HG03571 (cell line): ENCODE data around the gene KDM4C.
"Not testable (repeated sequence)": the region's sequence is repeated elsewhere in the genome, so short reads cannot be mapped to it uniquely, and the experiment has no call there.

ENCODE experiments used
- ATAC-seq: cut with Tn5 transposase; IDR thresholded peaks from one replicate; pipeline ENCODE4 v1.9.1; 2021; ENCODE audit not compliant: unreplicated experiment

KDM4C gene

DNA sequence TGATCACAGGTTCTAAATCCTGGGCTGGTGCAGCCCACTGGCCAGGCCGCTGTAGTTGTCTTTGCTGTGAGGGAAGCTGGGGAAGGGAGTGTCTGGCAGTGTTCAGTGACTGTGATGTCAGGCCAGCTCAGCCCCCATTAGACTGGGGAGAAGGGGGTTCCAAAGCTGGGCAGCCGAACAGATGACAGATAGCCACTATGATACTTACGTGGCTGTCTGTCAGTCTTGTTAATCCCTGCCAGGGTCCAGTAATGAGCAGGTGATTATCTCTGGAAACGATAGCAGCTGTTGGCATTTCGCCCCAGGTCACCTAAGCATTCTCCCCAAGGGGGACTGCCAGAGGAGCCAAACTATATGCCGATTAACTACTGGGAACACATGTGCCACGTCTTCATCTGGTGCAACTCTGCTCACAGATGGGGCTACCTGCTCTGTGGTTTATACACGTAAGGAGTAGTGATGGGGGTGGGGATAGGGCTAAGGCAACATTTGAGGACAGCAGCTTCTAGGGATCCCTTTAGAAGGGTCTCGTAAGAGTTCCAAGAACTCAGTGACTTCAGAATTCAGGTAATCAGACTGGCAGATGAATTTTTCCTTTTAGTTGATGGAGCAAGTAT lies 396.3 kb downstream of the KDM4C start:
- ATAC-seq, result no peak

DNA sequence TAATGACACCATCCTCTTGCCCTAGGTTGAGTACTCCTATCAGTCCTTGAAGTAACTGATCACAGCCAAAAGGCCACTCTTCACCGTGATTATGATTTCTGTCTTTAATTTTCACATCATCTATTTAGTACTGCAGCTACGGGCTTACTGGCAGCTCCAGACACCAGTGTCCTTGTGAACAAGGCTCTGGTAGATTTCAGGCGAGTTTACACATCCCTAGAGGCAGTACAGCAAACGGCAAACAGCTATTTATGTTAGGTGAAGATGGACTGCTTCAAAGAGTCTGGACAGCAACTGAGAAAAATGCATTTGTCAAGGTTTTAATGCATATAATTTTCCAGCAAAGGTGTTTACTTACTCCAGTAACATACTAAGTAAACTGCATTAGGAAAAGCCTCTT lies 396.9 kb downstream of the KDM4C start:
- no peak for ATAC-seq

DNA sequence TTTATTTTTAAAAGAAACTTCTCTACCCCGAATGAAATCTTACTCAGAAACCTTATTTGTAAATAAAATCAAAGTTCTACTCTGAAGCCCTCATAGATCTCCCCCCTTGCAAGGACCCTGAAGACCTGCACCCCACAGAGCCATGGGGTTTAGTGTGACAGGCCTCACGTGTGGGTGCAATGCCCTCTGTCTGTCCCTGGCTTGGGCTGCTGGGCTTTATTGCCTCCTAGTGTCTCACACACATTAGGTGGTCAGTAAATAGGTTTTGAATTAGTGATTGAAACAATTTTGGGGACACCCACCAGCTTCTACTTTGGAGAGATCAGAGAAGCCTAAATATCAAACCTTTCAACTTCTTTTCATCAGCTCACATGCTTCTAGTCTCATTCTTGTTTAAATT lies 403.7 kb downstream of the KDM4C start:
- no peak for ATAC-seq

DNA sequence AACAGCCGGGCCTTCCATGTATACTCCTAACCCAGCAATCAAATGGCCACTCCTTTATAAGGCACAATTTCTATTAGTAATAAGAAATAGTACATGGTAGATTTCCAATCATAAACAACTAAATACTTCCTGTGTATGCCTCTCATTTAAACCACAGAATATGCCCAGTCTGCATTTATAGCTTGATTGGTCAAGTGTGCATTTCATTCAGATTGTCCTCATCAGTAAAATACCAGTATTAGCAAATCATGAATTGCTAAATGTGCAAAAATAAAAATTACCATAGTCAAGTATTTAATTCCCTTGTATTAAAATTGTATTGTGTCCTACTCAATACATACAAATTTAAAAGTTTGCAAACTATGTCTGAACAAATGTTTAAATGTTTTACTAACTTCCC lies 406.2 kb downstream of the KDM4C start:
- ATAC-seq, result no peak

DNA sequence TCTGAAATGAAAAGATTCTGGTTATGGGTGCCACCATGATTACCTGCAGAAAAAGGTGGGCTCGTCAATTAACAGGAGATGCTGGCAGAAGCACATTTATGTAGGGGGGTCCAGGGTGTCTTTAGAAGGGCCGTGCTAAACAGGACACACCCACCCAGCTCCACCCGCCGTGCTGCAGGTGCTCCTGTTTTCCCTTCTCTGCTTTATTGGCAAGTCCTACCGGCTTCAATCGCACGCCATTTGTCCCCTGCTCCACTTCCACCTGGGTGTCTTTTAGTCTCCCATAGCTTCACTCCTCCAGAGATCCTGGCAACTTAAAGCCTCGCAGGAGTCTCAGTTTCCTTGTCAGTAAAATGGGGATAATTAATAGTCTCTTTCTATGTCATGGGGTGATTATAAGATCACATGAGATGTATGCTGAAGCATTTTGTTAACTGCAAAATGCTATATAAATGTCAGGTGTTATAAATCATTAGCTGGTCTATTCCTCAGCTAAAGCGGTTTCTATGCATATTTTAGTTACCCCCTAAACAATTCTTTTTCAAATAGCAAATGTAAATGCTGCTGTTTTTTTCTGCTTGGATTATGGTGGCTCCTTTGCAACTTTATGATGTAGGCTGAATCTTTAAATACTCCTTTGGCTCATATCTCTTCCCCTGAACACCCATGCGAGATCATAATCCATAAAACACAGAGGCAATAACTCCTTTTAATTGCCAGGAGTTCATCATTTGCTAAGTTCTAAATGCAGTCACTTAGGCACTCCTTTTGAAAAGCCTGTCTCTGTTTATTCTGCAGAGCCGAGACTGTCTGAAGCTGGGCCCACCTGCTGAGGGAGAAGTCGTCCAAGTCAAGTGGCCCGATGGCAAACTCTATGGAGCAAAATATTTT lies 406.9 kb downstream of the KDM4C start:
- ATAC-seq, result no peak

DNA sequence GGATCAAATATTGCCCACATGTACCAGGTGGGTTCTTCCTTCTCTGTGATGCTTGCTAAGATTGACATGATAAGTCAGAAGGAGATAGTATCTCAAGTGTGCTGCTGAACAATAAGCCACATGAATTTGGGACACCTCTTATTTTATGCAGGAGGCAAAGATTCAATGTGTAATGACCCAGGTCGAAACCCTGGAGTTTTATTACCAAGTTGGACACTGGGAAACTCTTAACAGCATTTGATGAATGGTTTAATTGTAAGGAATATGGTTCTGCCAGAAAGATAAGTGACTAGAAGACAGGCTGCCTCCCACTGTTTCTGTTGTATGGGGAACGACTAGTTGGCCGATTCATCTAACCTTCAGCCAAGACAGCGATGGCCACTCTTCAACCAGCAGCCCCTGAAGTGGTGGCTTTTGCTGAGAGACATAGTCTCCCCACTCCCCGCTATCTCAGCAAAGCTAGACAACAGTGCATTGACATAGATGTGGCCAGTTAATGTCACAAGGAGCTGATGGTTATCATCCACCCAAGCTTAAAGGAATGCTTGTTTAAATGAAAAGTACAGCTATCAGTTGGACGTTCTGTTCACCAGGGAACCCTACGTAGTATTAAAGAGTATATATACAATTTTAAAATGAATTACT lies 407.7 kb downstream of the KDM4C start:
- no peak for ATAC-seq

DNA sequence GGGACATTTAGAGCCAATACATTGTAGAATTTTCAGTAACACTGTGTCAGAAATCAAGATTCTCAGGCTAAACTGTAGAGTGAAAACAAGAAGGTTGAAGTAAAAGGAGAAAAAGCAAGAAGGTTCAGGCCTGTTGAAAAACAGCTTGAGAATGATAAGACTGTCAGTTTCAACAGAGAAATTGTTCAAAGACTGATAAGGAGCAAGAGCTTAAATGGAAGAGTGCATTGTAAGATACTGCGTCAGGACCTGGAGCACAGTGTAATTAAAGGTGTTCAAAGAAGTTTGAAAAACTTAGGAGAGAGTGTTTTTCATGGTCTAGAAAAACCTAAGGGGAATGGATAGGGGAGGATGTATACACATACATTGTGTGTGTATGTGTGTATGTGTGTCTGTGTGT lies 408.3 kb downstream of the KDM4C start:
- ATAC-seq, result no peak

DNA sequence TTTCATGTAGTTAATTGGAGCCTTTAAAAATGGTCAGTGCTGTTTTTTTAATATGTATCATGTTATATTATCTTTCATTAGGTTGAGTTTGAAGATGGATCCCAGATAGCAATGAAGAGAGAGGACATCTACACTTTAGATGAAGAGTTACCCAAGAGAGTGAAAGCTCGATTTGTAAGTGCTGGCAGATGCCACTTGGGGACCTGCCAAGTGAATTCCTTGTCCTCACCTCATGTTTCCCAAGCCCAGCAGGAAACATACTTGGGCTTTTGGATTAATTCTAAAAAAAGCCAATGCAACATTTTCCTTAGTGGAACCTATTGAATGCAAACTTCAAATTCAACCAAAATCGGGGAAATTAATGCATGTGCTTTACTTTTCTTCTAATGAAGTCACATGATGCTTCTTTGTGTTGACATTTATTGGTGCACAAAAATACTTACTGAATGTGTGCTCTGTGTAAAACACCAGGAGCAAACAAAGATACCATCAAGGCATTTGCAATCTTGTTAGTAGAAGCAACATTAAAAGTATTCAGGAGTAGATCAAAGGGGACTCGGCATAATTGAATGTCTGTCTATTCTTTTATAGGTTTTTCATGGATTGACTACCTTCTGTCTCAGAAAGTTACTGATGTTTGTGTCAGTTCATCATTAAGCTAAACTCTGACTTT lies 412.1 kb downstream of the KDM4C start:
- no peak for ATAC-seq

DNA sequence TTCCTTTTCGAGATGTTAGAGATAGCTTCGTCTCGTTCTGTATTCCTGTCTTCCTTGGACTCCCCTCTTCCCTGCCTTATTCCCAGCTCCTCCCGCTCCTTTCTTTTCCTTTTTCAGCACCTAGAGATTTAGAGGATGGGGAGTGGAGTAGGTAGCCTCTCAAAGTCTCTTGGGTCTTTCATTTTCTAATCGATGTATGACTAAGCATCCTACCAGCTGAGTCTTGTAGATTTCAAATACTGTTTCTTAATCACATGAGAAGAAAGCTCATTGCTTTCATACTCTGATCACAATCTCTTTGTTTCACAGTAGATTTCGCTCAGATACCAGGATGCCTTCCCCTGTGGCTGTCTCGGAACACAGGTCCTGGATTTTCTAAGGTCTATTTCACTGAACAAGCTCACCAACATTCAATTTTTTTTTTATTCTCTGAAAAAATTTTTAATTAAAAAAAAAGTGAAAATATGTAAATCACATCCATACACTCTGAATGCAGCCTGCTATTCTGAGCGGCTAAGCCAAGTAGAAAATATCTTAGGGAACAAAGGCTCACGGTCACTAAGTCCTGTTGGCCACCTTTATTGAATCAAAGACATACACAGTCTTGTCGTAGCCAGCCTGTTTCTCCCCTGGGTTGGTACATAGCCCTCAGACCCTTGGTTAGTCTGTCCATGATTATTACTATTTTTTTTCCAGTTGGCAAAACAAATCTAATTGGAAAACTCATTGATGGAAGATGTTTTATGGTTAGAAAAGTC lies 413.8 kb downstream of the KDM4C start:
- ATAC-seq, result no peak

DNA sequence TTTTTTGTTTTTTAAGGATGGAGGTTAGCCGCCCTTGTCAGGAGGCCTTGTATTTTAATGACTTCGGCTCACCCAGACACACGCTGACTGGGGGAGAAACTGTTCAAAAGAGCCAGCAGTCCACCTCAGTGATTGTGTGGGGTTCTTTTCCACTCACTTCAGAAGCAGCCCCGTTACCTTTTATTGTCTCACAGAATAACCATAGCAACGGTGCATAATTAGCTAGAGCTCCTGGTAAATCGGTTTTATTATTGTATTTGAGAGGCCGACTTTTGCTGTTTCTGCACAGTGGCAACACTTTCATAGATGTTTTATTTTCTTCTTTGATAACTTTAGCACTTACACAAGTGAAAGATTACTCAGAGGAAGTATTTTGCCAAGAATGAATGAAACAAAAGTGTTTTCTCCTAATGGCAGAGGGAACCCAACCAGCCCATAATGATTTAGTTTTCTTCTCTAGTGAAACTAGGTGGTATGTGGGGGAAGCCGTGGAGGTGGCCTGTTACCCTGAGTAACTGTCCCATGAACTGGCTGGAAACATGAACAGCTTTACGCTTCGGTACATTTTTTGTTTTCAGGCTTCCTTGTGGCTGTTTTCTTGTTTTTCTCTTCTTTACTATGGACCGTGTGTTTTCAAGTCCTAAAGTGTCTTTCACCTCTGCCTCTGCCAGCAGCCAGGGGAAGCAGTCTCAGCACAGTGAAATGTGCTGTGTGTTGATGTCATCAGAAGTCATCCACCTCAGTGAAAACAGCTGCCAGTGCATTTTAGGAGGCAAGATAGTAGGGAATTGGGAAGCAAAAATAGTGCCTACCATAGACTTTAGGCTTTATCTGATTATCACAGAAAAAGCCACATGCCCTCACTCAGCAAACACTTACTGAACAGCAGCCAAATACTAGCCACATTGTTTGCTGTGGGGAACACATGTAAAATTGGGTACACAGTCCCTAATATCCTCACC lies 414.7 kb downstream of the KDM4C start:
- ATAC-seq, result no peak

DNA sequence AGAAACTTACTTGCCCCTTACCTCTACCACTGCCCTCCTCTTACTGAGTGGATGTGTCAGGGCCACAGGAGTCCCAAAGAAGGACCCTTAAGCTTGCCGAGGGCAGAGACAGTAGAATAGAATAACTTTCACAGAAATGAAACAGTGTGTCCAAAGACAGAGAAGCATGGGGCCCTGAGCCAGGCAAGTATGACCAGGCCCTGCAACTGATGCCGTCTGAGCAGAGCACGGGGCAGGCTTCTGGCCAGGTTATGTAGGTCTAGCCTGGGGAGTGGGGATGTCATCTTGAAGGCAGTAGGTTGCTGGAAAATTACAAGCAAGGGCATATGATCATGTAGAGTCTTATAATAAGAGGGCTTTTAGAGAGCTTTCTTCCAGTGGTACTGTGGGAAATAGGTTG lies 415.4 kb downstream of the KDM4C start:
- ATAC-seq, result no peak

DNA sequence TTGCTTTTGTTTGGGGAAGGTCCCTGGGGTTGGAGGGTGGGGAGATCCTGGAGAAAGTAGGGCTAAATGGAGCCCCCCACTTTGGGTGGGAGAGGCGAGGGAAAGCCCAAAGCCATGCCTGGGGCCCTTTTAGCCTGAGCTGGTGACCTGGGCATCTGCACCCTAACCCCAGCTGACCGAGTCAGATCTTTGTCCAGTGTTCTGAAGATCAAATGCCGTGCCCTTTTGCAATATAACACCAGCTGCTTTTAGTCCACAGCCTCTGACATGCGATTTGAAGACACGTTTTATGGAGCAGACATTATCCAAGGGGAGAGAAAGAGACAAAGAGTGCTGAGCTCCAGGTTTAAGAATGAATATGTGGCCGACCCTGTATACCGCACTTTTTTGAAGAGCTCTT lies 416.5 kb downstream of the KDM4C start:
- ATAC-seq, result no peak

DNA sequence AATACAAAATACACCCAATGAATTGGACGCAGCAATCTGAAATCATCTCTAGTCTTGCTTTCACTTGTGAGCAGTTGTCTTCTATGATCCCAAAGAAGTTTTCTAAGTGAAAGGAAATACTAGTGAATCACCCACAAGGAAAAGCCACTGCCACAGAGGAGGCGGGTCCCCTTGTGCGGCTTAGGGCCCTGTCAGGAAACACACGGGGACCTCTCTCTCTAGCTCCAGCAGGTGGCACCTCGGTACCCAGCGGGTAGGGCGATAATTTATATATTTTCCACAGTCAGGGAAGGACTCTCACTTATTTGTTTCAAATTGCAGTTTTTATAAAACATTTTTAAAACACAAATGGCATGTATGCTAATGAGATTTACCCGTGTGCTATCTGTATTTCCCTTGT lies 417.1 kb downstream of the KDM4C start:
- no peak for ATAC-seq

DNA sequence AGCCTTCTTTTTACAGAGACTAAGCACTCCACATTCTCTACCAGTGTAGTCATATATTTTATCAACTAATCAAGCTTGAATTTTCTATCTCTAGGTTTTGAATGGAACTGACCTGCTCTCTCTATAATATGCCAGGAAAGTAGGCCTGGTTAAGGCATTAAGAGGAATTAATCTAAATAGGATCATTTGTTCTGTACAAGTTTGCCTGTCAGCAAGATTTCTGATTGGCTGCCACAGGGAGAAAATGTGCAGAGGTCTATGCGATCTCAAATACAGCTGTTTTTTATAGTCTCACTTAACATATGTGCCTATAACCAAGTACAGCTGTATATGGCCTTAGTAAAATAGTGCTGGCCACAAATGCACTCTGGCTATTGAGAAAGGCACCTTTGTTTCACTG lies 418.8 kb downstream of the KDM4C start:
- no peak for ATAC-seq

DNA sequence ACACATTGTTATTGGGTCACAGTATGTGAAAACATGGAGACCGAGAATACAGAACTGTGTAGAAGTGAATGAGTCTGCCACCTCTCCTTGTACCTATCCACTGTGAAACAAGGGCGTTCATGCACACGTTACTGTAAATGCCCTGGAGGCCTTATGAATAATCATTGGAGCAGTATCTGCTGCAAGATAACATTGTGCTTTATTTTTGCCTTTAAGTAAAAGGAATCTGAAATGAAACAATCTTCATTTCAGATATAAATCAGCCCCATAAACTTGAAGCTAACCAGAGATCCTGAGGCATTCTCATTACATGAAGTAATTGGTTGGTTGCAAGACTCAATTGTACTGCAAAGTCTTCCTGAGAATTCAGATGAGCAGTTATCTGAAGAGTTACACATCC lies 419.6 kb downstream of the KDM4C start:
- no peak for ATAC-seq

DNA sequence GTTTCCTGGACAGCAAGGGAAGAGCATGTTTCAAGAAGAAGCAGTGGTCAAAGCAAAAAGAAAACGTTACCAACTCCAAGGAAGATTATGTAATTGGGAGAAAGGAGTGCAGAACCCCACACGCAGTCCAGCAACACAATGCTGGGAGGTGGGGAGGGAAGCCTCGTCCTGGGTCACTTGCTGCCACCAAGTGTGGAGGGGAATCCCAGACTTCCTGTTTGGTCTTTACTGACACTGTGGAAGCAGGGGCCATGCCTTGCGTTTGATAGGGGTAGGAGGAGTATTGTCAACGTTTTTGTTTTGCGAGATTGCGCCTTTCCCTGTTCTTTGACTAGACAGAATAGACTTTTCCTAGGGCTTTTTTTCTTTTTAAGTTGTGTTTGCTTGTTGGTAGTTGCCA lies 421.0 kb downstream of the KDM4C start:
- no peak for ATAC-seq

DNA sequence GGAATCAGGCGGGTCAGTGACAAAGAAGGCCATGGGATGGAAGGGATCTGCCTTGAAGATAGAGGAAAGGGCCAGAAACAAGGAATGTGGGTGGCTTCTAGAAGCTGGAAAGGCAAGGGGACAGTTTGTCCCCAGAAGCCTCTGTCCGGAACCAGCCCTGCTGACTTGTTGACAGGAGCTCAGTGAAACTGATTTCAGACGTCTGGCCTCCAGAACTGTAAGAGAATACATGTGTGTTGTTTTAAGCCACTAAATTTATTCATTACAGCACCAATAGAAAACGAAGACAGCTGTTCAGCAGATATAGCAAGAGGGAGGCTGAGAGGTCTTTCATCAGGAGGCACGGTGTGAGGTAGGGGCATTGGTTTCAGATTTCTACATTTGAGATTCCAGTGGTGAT lies 422.5 kb downstream of the KDM4C start:
- ATAC-seq, result no peak

DNA sequence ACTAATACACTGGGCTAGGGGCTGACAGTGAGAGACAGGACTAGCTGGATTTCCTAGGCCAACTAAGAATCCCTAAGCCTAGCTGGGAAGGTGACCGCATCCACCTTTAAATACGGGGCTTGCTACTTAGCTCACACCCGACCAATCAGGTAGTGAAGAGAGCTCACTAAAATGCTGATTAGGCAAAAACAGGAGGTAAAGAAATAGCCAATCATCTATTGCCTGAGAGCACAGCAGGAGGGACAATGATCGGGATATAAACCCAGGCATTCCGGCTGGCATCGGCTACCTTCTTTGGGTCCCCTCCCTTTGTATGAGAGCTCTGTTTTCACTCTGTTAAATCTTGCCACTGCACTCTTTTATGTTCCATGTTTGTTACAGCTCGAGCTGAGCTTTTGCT lies 425.4 kb downstream of the KDM4C start:
- ATAC-seq, result not testable (repeated sequence)

DNA sequence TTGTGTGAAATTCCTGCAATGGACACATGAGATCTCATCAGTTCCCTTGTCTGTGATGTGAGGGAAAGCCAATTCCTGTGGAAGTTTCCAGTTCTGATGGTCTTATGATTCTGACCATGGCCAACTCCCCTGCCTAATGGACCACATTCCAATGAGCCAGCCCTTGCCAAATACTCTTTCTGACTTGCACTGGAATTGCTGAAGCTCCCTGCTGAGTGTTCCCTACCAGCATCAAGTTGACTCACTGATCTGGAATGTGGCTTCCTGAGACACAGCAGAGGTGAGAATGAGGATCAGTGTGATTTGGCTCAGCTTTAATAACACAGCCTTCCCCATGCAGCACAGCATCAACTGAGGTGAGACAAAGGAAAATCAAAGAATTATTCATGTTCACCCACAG lies 427.8 kb downstream of the KDM4C start:
- no peak for ATAC-seq

DNA sequence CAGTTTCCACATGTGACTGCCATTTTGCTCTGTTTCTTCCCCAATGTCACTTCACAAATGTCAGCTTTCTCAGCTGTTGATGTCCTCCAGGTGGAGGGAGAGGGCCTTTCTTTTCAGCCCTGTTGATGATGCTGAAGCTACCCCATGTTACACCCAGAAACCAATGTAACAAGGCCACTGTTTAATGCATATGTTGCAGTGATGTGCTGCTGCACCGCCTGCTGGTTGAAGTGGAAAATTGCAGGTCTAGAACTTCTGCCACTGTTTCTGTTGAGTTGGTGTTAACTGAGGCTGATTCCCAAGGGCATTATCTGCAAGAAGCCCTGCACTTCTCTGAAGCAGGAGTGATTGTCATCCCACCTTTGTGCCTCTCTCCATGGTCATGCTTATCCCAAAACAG lies 428.4 kb downstream of the KDM4C start:
- no peak for ATAC-seq
